Measurements from ENCODE around the gene PROP1.

The PROP1 gene

GRCh38 chr5:177997319-177997670, 1.3 kb upstream of the PROP1 start:
- Histone ChIP-seq H3K27ac (no peak overlapping the region), H3K9me3 (no peaks in the 10 kb centered on the region), H3K36me3 (no peaks in the 10 kb centered on the region), H3K27me3 (peaks cover 79% of the 10 kb centered on the region), H3K4me3 (ENCODE audit: low read depth in 1 of 2, low read length in 1 of 2) (no peak overlapping the region), H3K4me1 (ENCODE audit: control insufficient read depth in 1 of 2, insufficient read depth in 1 of 2, low read depth in 1 of 2, low read length in 1 of 2) (no peaks in the 10 kb centered on the region)
- TF ChIP-seq, protein P1, sequence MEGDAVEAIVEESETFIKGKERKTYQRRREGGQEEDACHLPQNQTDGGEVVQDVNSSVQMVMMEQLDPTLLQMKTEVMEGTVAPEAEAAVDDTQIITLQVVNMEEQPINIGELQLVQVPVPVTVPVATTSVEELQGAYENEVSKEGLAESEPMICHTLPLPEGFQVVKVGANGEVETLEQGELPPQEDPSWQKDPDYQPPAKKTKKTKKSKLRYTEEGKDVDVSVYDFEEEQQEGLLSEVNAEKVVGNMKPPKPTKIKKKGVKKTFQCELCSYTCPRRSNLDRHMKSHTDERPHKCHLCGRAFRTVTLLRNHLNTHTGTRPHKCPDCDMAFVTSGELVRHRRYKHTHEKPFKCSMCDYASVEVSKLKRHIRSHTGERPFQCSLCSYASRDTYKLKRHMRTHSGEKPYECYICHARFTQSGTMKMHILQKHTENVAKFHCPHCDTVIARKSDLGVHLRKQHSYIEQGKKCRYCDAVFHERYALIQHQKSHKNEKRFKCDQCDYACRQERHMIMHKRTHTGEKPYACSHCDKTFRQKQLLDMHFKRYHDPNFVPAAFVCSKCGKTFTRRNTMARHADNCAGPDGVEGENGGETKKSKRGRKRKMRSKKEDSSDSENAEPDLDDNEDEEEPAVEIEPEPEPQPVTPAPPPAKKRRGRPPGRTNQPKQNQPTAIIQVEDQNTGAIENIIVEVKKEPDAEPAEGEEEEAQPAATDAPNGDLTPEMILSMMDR (IDR thresholded peaks at IDR 0.05), result no peak

DNA sequence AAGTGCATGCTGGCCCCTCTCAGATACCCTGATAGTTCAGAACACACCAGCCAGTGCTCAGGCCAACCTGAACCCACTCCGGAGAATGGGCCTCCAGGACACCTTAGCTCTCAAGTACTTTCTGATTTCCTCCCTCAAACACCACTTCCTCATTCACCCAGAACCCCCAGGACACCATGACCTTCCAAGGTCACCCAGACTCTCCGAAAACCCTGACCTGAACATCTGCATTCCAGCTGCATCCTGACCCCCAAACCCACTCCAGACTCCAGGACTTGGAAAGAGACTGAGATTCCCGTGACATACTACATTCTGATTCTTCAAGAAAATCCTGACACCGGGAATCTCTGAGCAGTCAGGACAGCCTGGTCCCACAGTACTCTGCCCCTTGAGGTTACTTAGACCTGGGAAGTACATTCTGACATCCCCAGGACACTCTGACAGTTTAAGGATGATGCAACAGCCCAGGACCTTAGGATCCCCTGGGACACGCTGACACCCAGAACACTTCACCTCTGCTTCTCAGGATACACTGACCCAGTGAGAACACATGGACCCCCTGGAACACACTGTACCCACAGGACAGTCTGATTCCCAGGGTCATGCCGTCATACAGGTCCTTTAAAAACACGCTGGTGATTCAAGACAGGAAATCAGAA, 747 bp upstream of the PROP1 start:
- Histone ChIP-seq H3K4me1 (ENCODE audit: control insufficient read depth in 1 of 2, insufficient read depth in 1 of 2, low read depth in 1 of 2, low read length in 1 of 2) (no peaks in the 10 kb centered on the region), H3K4me3 (ENCODE audit: low read depth in 1 of 2, low read length in 1 of 2) (no peak overlapping the region), H3K27me3 (peaks cover 78% of the 10 kb centered on the region), H3K36me3 (no peaks in the 10 kb centered on the region), H3K9me3 (no peaks in the 10 kb centered on the region), H3K27ac (no peak overlapping the region)
- TF ChIP-seq, protein P1 (IDR thresholded peaks at IDR 0.05), result no peak

GRCh38 chr5:177994561-177995190, 1.4 kb downstream of the PROP1 start:
- H3K9me3 ChIP-seq, result no peaks in the 10 kb centered on the region
- H3K4me1 ChIP-seq (ENCODE audit: control insufficient read depth in 1 of 2, insufficient read depth in 1 of 2, low read depth in 1 of 2, low read length in 1 of 2), result no peaks in the 10 kb centered on the region
- TF ChIP-seq, protein P1 (IDR thresholded peaks at IDR 0.05), result no peak
- H3K27ac ChIP-seq, result no peak overlapping the region
- no peaks in the 10 kb centered on the region for H3K36me3 ChIP-seq
- H3K4me3 ChIP-seq (ENCODE audit: low read depth in 1 of 2, low read length in 1 of 2), result no peak overlapping the region
- H3K27me3 ChIP-seq, result peaks cover 72% of the 10 kb centered on the region

DNA sequence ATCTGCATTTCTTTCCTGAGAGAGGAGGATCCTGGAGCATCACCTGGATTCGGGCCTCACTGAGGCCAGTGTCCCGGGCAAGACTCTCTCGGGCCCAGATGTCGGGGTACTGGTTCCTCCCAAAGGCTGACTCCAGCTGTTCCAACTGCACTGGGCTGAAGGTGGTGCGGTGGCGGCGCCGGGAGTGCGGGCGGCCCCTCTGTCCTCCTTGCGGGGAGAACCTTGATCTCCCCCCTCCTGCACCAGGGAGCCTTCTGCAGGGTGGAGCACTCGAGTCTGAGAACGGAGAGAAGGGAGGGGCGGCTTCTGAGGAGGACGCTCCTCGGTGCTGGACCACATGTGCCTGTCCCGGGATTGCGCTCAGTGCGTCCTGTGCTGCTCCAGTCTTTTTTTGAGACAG, 2.0 kb downstream of the PROP1 start:
- H3K36me3 ChIP-seq, result no peaks in the 10 kb centered on the region
- no peaks in the 10 kb centered on the region for H3K9me3 ChIP-seq
- H3K4me3 ChIP-seq (ENCODE audit: low read depth in 1 of 2, low read length in 1 of 2), result no peak overlapping the region
- no peaks in the 10 kb centered on the region for H3K4me1 ChIP-seq (ENCODE audit: control insufficient read depth in 1 of 2, insufficient read depth in 1 of 2, low read depth in 1 of 2, low read length in 1 of 2)
- H3K27ac ChIP-seq, result no peak overlapping the region
- TF ChIP-seq, protein P1 (IDR thresholded peaks at IDR 0.05), result no peak
- peaks cover 72% of the 10 kb centered on the region for H3K27me3 ChIP-seq

DNA sequence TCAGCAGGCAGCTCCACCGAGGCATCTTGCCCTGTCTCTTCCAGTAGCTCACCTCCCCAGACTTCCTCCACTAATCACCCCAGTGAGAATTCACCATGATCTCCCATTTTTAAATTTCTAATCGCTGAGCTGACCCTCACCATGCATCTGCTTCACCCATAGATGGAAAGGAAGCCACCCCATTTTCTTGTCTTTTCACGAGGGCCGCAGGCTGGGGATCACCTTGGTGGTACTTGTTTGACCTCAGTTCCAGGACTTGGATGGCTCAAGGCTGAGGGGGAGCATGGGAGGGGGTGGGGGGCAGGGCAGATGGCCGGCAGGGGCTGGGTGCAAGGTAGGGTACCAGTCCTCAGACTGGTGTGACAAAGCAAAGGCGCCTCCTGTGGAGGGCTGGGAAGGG, 3.6 kb downstream of the PROP1 start:
- Histone ChIP-seq H3K36me3 (no peaks in the 10 kb centered on the region), H3K4me3 (ENCODE audit: low read depth in 1 of 2, low read length in 1 of 2) (no peak overlapping the region), H3K4me1 (ENCODE audit: control insufficient read depth in 1 of 2, insufficient read depth in 1 of 2, low read depth in 1 of 2, low read length in 1 of 2) (no peaks in the 10 kb centered on the region), H3K27ac (no peak overlapping the region), H3K27me3 (peaks cover 69% of the 10 kb centered on the region), H3K9me3 (no peaks in the 10 kb centered on the region)
- TF ChIP-seq, protein P1 (IDR thresholded peaks at IDR 0.05), result no peak

Data from neutrophil (primary cell).